ENCODE measurements around the gene SPTBN4. TPM values are rescaled to one million over a fixed set of nuclear protein-coding genes. Genes with fewer than 3 reads are reported as not detected.

The SPTBN4 gene
- total and polyA plus RNA-seq, 9 donors, result 2.2 to 11.6 (median 6.2) TPM

DNA sequence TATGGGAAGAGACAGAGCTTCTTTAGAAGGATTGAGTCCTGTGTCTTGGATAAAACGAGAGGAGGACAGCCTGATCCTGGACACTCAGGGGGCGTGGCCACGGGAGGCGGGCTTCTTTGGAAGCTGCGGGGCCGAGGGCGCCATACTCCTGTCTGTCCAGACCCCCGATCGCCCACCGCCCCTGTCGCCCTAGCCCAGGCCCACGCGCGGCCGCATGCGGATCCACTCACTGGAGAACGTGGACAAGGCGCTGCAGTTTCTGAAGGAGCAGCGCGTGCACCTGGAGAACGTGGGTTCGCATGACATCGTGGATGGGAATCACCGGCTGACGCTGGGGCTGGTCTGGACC is 23.1 kb downstream of the SPTBN4 start:
- intact Hi-C loops (cut with DNase I), result no loop called here
- no peaks in the 10 kb centered on the region for H3K27me3 ChIP-seq
- no peak overlapping the region for H3K4me3 ChIP-seq
- no peak for DNase-seq
- no peaks in the 10 kb centered on the region for H3K36me3 ChIP-seq
- H3K9me3 ChIP-seq, result no peaks in the 10 kb centered on the region
- 68 to 78% (median 72%) methylated on average over 25 of the region's 25 CpGs for WGBS, 3 donors
- TF ChIP-seq EP300 (IDR thresholded peaks at IDR 0.05) (no peak), POLR2A (IDR thresholded peaks at IDR 0.05) (no peak)
- TF ChIP-seq, protein P1, sequence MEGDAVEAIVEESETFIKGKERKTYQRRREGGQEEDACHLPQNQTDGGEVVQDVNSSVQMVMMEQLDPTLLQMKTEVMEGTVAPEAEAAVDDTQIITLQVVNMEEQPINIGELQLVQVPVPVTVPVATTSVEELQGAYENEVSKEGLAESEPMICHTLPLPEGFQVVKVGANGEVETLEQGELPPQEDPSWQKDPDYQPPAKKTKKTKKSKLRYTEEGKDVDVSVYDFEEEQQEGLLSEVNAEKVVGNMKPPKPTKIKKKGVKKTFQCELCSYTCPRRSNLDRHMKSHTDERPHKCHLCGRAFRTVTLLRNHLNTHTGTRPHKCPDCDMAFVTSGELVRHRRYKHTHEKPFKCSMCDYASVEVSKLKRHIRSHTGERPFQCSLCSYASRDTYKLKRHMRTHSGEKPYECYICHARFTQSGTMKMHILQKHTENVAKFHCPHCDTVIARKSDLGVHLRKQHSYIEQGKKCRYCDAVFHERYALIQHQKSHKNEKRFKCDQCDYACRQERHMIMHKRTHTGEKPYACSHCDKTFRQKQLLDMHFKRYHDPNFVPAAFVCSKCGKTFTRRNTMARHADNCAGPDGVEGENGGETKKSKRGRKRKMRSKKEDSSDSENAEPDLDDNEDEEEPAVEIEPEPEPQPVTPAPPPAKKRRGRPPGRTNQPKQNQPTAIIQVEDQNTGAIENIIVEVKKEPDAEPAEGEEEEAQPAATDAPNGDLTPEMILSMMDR (IDR thresholded peaks at IDR 0.05), result no peak
- no peaks in the 10 kb centered on the region for H3K4me1 ChIP-seq (ENCODE audit: insufficient read depth)
- no peak overlapping the region for H3K27ac ChIP-seq

DNA sequence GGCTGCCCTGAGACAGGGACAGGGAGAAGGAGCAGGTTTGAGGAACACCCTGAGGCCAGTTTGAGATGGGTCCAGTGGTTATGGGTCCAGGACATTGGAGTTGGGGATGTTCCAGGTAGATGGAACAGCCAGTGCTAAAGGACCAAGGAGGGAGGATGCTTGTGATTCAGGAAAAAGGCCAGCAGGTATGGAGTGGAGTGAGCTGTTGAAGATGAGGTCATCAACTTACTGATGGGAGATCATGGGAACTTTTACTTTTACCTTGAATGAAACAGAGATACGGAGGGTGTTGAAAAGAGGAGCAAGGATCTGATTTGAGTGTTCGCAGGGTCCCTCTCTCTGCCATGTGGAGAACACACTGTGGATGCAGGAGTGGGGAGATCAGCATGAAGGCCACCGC is 25.5 kb downstream of the SPTBN4 start:
- Histone ChIP-seq H3K27me3 (no peaks in the 10 kb centered on the region), H3K27ac (no peak overlapping the region), H3K36me3 (no peaks in the 10 kb centered on the region), H3K9me3 (no peaks in the 10 kb centered on the region), H3K4me1 (ENCODE audit: insufficient read depth) (no peaks in the 10 kb centered on the region), H3K4me3 (no peak overlapping the region)
- intact Hi-C loops (cut with DNase I), result no loop called here
- WGBS, 3 donors, result 91 to 96% (median 95%) methylated on average over 3 of the region's 3 CpGs
- DNase-seq, result no peak
- TF ChIP-seq, protein P1 (IDR thresholded peaks at IDR 0.05), result no peak
- no peak for TF ChIP-seq POLR2A (IDR thresholded peaks at IDR 0.05)
- TF ChIP-seq EP300 (IDR thresholded peaks at IDR 0.05), result no peak

DNA sequence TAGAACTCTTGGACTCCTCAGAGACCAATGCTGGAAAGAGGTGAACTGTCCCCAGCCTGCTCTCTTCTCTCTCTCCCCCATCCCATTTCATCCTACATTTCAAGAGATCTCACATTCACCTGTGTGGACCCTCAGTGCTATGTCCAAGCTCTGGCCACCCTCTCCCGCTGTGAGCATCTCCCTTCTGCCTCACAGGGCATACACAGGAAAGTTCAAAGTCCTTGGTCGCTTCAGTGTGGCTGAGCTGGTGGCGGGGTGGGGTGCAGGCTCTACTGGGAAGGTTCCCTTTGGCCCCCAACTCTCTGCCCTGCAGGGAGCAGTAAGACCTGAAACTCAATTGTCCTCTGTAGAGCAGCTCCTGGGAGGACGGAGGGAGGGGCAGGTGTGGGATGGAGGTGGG is 27.0 kb downstream of the SPTBN4 start:
- Histone ChIP-seq H3K9me3 (no peaks in the 10 kb centered on the region), H3K27ac (no peak overlapping the region), H3K4me1 (ENCODE audit: insufficient read depth) (no peaks in the 10 kb centered on the region), H3K4me3 (no peak overlapping the region), H3K36me3 (no peaks in the 10 kb centered on the region), H3K27me3 (no peaks in the 10 kb centered on the region)
- TF ChIP-seq EP300 (IDR thresholded peaks at IDR 0.05) (no peak), POLR2A (IDR thresholded peaks at IDR 0.05) (no peak)
- TF ChIP-seq, protein P1 (IDR thresholded peaks at IDR 0.05), result no peak
- DNase-seq, result no peak
- intact Hi-C loops (cut with DNase I), result no loop called here
- 73 to 84% (median 83%) methylated on average over 4 of the region's 4 CpGs for WGBS, 3 donors

GRCh38 chr19:40494191-40494838 is 27.5 kb downstream of the SPTBN4 start:
- Histone ChIP-seq H3K36me3 (no peaks in the 10 kb centered on the region), H3K4me3 (no peak overlapping the region), H3K27me3 (no peaks in the 10 kb centered on the region), H3K27ac (no peak overlapping the region), H3K9me3 (no peaks in the 10 kb centered on the region), H3K4me1 (ENCODE audit: insufficient read depth) (no peaks in the 10 kb centered on the region)
- TF ChIP-seq, protein P1 (IDR thresholded peaks at IDR 0.05), result no peak
- TF ChIP-seq POLR2A (IDR thresholded peaks at IDR 0.05), result no peak
- intact Hi-C loops (cut with DNase I), result no loop called here
- DNase-seq, result no peak
- 79 to 89% (median 87%) methylated on average over 1 of the region's 1 CpG for WGBS, 3 donors

Data from ovary (tissue), 9 donors.